ENCODE data around the gene PGK1.
"Not testable (repeated sequence)": the region's sequence is repeated elsewhere in the genome, so short reads cannot be mapped to it uniquely, and the experiment has no call there.

PGK1 gene

DNA sequence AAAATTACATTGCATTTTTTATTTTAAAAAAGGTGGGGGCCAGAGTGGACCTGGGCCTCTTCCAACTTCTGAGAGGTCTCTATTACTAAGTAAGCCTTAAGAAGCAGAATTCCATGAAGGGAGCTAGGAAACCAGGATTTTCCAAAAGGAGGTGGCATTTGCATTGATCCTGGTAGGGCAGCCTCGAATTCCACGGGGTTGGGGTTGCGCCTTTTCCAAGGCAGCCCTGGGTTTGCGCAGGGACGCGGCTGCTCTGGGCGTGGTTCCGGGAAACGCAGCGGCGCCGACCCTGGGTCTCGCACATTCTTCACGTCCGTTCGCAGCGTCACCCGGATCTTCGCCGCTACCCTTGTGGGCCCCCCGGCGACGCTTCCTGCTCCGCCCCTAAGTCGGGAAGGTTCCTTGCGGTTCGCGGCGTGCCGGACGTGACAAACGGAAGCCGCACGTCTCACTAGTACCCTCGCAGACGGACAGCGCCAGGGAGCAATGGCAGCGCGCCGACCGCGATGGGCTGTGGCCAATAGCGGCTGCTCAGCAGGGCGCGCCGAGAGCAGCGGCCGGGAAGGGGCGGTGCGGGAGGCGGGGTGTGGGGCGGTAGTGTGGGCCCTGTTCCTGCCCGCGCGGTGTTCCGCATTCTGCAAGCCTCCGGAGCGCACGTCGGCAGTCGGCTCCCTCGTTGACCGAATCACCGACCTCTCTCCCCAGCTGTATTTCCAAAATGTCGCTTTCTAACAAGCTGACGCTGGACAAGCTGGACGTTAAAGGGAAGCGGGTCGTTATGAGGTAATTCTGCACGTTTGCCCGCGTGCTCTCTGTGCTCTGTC is at the start of gene PGK1:
TSS of gene PGK1 (plus strand) at position 626 of the 824 bp plus-strand sequence. CDS start at position 719, 93 bp downstream.
- peak; percentile 96 for DNase-seq (ENCODE audit: low read depth)

DNA sequence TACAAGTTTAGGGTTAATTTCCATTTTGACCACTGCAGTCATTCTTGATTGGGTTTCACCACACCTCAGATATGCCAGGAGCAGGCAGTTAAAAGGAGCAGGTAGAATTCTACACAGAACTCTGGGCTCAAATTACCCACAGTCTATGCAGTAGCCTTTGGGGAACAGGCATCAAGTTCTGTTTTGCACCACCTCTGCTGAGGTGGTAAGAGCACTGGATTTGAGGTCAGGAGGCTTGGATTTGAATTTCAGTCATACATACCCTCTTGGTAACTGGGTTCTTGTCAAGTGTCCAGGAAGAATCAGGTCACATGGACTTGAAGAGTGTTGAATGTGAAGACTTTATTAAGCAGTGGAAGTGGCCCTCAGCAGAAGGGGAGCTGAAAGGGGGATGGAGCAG is 40.4 kb upstream of the PGK1 start:
- DNase-seq (ENCODE audit: low read depth): no peak

DNA sequence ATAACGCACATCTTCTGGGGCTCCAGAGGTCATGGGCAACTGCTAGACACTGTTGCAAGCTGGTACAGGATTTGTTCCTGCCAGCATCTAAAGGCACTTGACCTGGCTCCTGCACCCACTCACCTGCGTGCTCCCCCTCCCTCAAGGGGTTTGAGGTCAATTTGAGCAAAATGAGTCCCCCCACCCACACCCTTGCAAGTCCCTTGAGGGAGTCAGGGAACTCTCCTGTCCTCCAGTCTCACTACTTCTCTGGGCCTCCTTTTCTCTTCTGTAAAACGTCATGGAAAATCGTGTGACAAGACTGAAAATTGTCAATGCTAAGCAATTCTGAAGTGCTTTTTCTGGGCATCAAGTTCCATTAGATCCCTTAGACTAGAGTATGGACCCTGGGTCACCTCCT is 39.9 kb upstream of the PGK1 start:
- DNase-seq (ENCODE audit: low read depth): no peak

DNA sequence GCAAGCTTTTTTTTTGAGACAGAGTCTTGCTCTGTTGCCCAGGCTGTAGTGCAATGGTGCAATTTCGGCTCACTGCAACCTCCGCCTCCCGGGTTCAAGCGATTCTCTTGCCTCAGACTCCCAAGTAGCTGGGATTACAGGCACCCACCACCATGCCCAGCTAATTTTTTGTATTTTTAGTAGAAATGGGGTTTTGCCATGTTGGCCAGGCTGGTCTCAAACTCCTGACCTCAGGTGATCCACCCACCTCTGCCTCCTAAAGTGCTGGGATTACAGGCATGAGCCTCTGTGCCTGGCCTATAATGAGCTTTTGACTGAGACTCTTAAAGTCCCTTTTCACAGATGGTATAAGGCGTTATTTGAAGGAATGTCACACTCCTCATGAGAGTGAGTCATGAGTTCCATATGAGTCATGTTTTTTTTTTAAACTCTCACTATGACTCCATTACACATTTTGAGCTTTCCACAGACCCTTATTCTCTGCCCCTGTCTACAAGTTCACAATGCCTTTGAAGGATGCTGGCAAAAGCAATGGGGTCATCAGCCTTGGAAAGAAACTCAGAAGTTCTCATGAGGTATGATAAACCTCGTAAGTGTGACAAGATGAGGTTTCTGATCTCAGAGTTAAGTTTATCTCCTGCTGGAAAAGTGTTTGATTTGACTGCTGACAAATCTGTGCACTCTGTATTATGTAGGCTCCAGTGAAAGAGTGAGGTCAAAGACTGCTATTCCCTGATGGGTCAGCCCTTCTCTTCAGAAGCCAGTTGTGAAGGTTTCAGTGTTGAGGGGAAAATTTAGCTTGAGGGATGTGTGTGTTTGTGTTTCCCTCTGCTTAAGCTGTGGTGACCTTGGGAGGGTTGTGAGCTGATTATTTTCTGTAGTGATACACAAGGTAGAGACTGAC is 39.1 kb upstream of the PGK1 start:
- peak; percentile 82 for DNase-seq (ENCODE audit: low read depth)

DNA sequence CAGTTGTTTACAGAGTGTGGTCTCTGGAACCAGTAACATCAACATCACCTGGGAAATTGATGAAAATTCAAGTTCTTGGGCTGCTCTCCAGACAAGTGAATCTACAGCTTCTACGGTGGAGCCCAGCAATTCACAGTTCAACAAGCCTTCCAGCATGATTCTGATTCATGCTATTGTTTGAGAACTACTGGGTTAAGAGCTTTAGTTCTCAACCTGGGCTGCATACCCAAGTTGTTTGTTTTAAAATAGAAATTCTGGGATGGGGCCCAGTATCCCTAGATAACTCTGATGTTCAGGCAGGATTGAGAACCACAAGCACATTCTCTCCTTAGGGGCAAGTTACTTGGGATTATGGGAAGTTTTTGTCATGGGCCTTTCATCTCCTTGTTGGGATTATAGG is 37.9 kb upstream of the PGK1 start:
- peak; percentile 48 for DNase-seq (ENCODE audit: low read depth)

DNA sequence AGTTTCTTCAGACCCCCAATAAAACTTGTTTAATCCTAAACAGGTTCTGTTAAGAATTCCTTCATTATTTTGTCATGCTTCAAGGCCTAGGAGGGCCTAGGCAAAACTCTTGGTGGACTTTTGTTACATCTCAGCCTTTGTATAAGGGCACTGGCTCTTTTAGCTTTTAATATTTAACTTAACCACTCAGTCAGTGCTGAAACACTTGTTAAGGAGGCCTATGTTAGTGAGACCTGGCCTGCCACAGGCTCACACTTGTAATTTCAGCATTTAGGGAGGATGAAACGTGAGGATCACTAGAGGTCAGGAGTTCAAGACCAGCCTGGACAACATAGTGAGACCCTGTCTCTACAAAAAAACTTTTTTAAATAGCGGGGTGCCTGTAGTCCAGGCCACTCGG is 32.7 kb upstream of the PGK1 start:
- DNase-seq (ENCODE audit: low read depth): no peak

DNA sequence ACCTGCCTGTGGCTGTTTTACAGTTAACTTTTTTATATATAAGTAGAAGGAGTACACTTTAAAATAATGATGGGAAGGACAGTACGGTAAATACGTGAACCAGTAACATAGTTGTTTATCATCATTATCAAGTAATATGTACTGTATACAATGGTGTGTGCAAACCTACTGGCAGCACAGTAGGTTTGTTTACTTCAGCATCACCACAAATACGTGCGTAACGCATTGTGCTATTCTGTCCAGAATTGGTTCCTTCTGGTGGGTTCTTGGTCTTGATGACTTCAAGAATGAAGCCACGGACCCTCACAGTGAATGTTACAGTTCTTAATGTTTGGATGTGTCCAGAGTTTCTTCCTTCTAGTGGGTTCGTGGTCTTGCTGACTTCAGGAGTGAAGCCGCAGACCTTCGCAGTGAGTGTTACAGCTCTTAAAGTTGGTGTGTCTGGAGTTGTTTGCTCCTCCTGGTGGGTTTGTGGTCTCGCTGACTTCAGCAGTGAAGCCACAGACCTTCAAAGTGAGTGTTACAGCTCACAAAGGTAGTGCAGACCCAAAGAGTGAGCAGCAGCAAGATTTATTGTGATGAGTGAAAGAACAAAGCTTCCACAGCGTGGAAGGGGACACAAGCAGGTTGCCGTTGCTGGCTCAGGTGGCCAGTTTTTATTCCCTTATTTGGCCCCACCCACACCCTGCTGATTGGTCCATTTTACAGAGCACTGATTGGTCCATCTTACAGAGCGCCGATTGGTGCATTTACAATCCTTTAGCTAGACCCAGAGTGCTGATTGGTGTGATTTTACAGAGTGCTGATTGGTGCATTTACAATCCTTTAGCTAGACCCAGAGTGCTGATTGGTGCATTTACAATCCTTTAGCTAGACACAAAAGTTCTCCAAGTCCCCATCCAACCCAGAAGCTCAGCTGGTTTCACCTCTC is 30.6 kb upstream of the PGK1 start:
- DNase-seq (ENCODE audit: low read depth): not testable (repeated sequence)

DNA sequence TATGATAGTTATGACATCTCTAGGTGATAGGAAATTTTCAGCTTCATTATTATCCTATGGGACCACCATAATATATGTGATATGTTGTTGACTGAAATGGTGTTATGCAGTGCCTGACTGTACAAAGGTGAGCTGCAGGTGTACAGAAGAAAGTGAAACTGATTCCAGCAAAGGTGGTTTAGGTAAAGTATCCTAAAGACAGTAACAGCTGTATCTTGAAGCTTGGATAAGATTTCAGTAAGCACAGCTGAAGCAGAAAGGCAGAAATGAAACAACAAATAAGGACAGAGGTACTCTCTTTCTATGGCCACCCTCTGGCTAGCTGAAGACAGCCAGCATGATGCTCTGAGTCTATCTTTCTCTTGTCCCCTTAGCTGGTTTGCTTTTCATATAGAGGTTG is 30.0 kb upstream of the PGK1 start:
- no peak for DNase-seq (ENCODE audit: low read depth)

DNA sequence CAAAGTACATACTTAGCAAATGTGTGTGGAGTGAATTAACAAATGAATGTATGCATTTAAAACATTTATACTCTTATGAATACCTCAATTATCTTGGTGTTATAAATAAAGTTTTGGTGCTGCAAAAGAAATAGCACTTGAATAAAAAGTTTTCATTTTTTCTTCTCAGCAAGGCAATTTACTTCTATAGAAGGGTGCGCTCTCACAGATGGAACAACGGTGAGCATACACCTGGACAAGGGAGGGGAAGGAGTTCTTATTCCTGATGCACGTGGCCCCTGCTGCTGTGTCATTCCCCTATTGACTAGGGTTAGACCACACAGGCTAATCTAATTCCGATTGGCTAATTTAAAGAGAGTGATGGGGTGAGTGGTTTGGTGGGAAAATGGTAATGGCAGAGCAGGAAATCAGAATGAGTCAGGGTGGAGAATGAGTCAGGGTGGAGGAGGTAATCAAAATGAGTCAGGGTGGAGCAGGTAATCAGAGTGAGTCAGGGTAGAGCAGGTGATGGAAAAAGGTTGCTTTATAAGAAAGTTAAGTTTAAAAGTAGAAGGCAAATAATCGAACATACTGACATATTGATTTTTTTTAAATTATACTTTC is 28.2 kb upstream of the PGK1 start:
- DNase-seq (ENCODE audit: low read depth): no peak

DNA sequence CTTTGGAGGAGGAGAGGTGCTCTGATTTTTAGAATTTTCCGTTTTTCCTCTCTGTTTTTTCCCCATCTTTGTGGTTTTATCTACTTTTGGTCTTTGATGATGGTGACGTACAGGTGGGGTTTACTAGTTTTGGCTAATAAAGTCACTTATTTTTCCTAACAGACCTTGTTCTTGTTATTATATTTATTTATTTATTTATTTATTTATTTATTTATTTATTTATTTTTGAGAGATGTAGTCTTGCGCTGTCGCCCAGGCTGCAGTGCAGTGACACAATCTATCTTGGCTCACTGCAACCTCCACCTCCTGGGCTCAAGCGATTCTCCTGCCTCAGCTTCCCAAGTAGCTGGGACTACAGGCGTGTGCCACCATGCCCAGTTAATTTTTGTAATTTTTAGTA is 22.6 kb upstream of the PGK1 start:
- DNase-seq (ENCODE audit: low read depth): not testable (repeated sequence)

DNA sequence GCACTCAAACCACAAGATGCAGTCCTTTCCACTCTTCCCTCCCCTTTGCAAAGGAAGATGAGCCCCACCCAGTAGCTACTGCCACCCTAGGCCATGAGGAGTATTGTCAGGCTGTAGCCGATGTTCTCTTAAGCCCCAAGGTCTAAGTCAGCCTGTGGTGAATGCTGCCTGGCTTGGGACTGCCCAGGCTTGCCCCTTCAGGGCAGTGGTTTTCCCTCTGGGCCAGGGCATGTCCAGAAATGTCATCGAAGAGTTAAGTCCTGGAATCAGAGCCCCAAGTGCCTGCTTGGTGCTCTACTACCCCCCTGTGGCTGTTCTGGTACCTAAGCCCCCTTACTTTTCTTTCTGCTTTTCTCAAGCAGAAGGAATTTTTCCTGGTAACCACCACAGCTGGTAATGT is 11.8 kb upstream of the PGK1 start:
- DNase-seq (ENCODE audit: low read depth): peak; percentile 52

DNA sequence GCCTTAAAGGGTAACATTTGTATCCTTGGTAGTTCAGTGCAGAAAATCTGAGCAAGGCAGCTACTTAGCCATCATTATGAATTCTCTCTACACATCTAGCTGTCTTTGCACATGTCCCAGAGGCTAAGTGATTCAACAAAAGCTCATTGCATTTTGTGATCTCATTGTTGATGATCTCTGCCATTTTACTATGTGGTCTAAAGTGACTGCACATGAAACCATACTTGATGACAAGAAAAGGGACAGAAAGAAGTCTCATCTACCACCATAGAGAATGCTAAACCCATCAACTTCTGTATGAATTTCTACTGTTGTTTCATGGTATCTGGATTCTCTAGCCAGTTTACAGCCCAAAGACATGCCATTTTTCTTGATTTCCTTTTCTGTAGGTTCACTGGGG is 5.9 kb upstream of the PGK1 start:
- DNase-seq (ENCODE audit: low read depth): no peak

DNA sequence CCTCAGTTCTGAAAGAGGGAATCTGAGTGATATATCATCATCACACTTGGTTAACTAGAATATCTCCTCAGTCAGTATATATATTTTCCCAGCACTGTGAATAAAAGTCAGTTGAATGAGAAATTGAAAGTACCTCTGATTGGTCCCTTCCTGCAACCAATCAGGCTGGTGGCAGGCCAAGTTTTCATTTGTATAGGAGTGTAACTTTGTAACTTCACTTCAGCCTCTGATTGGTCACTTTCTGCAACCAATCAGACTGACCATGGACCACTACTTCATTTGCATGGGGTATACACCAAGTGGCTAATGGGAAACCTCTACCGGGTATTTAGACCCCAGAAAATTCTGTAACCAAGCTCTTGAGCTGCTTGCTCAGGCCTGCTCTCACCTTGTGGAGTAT is 2.0 kb upstream of the PGK1 start:
- DNase-seq (ENCODE audit: low read depth): peak; percentile 35

DNA sequence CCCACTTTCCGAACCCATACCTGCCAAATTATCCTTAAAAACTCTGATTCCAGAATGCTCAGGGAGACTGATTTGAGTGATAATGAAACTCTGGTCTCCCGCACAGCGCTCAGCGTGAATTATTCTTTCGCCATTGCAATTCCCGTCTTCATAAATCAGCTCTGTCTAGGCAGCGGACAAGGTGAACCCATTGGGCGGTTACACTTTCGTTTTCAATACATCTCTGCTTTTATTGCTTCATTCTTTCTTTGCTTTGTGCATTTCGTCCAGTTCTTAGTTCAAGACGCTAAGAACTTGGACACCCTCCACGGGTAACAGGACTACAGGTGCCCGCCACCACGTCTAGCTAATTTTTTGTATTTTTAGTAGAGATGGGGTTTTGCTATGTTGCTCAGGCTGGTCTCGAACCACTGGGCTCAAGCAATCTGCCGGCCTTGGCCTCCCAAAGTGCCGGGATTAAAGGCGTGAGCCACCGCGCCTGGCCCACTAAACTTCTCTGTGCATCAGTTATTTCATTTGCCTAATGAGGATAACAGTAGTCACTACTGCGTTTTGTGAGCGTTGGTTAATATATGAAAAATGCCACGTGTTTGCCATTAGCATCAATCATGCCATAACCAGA is 936 bp upstream of the PGK1 start:
- DNase-seq (ENCODE audit: low read depth): no peak

DNA sequence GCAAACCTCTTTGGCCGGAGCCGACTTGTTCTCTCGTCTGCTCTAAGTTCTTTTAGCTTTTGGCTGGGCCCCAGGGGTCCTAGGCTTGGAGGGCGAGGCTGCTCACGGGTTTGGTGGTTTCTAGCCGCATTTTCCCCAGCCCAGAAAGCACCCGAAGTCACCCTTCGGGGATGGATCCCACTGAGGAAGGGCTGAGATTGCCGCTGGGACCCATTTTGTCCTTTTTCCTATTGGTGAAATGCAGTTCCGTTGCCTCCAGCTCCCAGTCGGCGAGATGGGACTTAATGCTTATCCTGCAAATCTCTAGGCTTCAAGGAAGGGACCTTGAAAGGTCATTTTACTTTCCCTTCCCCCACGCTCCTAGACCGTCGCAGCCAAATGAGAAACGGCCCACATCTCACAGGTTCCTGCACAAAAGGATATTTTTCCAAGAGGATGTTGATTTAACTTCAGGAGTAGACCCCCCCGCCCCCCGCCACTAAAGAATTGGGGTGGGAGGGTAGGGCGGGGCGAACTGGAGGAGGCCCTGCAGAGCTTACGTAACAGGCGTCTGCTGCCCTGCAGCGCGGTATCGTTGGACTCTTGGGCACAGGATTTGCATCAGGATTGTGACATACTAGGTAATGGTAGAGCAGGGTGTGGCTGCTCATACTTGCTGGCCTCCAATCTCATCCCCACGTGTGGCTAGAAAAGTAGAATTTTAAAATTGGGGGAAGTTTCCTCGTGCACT is 564 bp downstream of the PGK1 start:
- peak; percentile 57 for DNase-seq (ENCODE audit: low read depth)

DNA sequence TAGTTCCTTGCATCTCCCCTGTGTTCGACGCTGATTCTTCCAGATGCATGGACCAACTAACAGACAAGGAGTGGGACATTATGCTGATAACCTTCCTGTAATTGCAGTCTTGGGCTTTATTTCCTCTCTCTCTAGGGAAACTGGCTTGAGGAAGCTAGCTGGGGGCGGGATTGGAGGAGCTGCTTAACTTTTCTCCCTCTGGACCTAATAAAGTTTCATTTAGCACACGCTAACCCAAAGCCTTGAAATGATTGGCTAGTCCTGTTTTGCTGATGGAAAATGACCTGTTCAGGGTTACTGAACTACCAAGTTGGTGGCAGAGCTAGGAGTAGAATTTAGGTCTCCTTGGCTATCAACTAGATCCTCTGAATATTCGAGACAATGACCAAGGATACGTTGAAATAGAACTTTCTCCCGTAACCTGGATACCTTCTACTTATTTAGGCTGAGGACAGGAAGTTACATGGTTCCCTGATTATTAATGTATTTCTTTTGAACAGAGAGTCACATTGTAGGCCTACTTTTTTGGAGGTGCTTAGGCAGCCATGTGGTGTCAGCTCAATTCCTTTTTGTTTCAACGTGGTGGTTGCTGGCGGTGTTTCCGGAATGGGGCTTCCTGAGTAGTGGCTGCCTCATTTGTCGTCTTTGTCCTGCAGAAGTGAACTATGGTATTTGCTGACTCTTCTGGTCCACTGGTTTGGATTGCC is 2.0 kb downstream of the PGK1 start:
- DNase-seq (ENCODE audit: low read depth): peak; percentile 14

DNA sequence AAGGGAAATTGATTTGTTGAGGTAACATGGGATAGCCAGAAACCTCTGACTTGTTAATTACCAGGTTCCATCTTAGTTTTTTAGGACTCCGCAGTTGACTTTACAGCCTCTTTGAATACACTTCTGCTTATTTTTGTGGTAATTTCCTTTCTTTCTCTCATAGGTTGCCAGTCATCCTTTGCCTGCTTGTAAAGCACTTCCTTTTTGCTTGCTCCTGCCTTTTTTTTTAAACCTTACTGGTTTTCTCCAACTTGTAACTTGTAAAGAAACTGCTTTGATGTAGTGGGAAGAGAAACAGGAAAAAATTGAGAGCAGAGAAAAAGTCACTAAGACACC is 2.6 kb downstream of the PGK1 start:
- DNase-seq (ENCODE audit: low read depth): no peak

DNA sequence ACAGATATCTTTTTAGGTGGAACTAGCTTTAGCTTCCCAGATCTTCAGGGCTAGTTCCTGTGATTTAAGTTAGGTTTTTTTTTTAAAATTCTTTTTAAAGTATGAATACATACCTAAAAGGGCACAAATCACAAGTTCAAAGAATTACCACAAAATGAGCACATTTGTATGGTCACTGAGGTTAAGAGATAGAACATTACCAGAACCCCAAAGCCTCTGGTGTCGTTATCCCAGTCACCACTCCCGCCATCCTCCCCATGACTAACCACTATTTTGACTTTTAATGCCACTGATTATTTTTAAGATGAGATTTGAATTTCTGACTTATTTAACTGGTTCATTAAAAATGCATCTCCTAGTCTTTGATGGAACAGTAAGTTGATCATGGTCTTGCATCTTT is 5.4 kb downstream of the PGK1 start:
- DNase-seq (ENCODE audit: low read depth): no peak

DNA sequence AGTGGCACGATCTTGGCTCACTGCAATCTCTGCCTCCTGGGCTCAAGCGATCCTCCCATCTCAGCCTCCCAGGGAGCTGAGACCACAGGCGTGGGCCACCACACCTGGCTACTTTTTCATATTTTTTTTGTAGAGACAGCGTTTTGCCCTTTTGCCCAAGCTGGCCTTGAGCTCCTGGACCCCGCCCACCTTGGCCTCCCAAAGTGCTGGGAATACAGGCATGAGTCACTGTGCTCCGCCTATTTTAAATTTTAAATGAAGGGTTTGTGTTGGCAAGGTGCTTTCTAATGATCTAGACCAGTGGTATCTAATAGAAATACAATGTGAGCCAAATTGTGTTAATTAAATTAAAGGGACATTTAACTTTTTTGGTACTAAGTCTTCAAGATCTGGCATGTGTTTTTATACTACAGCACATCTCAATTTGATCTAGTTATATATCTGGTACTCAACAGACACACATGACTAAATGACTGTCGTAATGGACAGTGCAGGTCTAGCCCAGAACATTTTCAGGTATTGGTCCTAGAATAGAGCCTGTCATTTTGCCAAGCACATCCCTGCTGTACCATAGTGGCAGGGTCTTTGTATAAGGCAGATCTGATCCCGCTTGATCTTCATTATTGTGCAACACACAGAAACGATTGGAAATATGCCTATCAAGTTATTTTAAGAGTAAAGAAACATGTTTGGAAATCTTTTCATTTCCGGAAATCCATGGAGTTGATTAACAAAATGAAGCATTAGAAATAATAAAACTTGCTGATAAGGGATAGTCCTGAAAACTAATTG is 7.3 kb downstream of the PGK1 start:
- DNase-seq (ENCODE audit: low read depth): no peak

All from EH (cell line).